Stimulated activated CD8-positive, alpha-beta memory T cell treated with anti-CD3 and anti-CD28 coated beads, Interleukin-4, amount 100 ng/mL, for 1 hour (primary cell): Measurements from ENCODE around the gene SLC35F3.
"Not testable (repeated sequence)": the region's sequence is repeated elsewhere in the genome, so short reads cannot be mapped to it uniquely, and the experiment has no call there.

ENCODE experiments used
- DNase-seq, 2 donors: peaks; one replicate each; pipeline ENCODE4 v3.0.0-alpha.2; 2020; ENCODE audit warnings: low read depth in 2 of 2, low spot score in 1 of 2

The SLC35F3 gene

DNA sequence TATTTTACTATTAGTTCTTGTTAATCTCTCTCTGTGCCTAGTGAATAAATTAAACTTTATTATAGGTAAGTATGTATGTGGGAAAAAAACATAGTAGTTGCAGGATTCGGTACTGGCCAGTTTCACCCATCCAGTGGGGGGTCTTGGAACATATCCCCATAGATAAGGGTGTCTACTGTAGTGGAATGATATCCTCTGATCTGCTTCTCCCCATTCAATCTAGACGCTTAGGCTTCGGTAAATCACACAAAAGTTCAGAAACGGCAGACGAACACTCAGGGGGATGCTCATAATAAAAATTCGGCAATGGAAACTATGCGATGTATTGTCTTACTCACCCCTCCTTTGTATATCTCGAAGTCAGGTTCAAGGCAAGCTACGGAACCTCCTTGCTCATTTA is 235.9 kb downstream of the SLC35F3 start:
- DNase-seq: no peak

DNA sequence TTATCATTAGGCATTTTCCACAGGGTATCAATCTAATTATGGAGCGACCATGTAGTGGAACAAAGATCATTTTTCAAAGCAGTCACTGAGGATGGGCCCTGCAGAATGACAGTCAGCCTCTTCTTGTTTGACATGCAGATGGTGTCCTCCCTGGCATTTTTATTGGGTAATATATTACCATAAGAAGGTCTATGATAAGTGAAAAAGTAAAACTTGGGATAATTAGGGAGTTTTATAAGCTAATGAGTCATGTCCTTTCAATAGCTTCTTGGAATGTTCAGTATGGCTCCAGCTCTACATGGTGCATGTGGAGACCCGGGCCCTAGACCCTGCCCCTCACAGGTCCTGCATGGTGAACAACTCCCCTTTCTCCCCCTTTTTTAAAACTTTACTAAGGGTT is 236.5 kb downstream of the SLC35F3 start:
- DNase-seq: no peak

DNA sequence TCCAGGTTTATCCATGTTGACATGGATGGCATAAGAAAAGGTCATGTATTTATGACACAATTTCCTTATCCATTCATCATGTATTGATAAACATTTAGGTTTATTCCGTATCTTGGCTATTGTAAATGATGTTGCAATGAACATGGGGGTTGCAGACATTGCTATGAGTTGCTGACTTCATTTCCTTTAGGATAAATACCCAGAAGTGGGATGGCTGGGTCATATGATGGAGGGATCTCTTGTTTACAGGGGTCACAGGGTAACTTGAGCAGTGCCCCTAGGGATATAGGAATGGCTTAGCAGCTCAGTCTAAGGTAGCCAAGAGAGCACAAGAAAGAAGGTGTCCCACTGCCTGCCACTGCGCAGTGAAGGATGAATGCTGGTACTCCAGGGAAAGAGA is 239.2 kb downstream of the SLC35F3 start:
- no peak for DNase-seq

DNA sequence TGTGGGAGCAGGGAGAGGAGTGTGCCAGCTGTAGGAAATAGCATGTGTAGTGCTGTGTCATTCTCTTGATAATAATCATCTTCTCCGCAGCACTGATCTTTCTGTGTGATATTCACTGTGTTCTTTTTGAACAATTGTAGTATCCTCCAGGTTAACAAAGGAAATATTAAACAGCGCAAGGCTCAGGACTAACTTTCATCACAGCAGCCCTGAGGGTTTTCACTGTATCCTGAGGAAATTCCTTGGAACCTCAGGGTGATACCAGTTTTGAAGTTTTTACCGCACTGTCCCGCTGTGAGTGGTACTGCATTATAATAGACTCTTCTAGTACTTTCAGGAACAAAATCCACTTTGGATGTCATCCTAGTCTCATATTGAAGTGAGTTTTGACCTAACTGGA is 240.4 kb downstream of the SLC35F3 start:
- DNase-seq: no peak

DNA sequence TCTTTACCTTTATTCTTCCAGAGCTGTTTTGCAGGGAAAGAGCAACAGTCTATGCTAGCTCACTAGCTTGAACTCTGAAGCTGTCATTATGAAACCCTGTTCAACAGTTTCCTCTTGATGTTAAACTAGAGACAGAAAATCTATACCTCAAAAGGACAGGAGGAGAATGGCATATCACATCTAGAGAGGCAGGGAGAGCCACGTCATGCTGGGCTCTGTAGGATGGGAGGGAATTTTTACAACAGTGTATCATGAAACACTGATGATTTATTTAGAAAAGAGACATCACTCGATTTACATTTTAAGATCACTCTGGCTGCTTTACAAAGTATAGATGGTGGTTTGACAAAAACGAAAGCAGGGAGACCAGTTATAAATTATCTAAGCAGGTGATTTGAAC is 243.9 kb downstream of the SLC35F3 start:
- no peak for DNase-seq

DNA sequence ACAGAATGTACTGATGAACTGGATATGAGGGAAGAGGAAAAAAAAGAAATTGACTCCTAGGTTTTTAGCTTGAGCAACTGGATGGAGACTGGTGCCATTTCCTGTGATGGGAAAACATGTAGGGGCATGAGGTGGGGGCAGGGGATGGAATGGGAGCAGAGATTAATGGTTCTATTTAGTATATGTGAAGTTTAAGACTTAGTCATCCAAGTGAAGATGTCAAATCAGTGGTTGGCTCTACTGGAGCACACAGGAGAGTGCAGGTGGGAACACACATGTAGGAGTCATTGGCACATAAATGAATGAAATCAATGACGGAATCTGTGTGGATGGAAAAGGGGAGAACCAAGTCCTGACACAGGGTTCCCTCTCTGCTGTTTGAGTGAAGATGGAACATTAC is 244.3 kb downstream of the SLC35F3 start:
- DNase-seq: no peak

DNA sequence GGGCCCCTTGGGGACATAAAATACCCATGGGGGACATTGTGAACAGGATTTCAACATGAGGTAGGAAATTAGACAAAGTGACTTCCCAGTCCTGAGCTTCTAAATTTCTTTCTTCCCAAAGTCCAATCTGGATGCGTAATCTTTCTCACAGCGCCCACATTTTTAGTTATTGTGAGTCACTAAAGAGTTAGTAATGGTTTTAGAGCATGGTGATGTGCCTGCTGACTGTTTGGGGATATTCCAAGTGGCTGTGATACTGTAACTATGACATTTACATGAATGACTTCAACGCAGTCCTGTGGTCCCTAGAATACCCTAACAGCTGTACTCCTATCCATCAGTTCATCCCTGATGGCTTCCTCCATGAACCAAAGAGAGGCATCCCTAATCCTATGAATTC is 244.7 kb downstream of the SLC35F3 start:
- DNase-seq: no peak

DNA sequence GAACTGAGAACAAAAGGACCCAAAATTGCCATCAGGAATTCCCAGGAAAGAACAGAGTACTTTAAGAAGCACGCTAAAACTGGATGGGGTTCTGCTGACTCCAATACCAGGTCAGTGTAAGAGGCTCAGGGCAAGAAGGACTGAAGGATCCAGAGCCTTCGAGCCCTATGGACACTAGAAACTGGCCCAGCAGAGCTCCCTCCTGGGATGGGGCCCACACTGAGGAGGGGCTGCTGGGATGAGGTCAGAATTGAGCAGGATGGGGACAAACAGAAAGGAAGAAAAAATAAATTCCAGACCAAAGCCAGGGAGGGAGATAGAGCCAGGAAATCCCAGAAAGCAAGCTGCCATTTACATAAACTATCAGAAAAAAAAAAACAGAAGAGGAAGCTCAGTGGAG is 246.4 kb downstream of the SLC35F3 start:
- no peak for DNase-seq

DNA sequence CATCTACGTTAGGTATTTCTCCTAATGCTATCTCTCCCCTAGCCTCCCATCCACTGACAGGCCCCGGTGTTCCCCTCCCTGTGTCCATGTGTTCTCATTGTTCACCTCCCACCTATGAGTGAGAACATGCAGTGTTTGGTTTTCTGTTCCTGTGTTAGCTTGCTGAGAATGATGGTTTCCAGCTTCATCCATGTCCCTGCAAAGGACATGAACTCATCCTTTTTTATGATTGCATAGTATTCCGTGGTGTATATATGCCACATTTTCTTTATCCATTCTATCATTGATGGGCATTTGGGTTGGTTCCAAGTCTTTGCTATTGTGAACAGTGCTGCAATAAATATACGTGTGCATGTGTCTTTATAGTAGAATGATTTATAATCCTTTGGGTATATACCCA is 247.9 kb downstream of the SLC35F3 start:
- DNase-seq: not testable (repeated sequence)

DNA sequence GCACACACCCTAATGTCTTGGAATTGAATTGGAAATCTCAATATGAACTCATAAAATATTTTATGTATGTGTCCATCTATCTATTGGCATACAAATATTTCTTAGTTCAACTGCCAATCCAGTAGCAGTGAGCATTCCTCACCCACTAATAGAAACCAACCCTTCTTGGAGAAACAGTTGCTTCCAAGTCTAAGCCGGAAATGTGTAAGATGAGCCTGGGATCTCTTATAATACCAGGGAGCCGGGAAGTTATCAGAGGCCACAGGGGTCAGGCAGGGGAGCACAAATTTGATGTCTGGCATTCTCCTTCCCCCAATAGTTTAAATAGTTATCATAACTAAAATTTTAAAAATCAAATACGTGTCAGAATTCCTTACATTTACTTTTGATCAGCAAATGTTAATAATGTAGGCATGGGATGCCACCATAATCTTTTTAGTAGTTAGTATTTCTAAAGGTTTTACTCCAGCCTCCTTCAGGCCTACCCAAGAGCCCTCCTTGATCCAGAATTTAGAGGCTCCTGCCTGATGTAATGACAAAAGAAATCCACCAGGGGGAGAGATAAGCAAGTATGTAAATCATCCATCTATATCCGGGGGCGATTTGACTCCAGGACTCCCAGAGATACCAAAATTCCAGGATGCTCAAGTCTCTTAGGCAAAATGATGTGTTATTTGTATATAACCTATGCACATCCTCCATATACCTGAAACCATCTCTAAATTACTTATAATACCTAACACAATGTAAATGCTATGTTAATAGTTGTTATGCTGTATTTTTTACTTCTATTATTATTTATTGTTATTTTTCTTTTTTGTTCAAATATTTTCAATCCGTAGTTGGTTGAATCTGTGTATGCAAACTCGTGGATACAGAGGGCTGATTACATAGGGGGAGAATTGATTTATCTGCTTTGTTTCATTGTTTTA is 250.1 kb downstream of the SLC35F3 start:
- DNase-seq: no peak

DNA sequence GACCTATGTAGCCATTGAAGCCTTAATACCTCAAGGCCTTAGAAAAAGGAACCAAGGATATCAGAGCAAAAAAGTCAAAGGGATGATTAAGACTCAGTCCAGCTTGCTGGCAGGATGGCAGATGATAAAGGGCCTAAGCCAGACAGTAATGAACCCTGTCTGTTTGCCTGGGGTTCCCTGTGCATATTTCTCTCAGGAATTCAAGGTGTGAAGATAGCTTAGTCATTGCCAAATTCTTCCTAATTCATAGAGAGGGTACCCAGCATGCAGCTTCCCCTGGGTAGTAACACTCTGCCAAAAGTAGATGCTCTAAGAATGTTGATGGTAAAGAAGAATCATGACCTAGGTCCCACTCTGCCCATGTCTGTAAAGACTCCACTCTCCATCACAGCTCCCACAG is 258.2 kb downstream of the SLC35F3 start:
- no peak for DNase-seq

DNA sequence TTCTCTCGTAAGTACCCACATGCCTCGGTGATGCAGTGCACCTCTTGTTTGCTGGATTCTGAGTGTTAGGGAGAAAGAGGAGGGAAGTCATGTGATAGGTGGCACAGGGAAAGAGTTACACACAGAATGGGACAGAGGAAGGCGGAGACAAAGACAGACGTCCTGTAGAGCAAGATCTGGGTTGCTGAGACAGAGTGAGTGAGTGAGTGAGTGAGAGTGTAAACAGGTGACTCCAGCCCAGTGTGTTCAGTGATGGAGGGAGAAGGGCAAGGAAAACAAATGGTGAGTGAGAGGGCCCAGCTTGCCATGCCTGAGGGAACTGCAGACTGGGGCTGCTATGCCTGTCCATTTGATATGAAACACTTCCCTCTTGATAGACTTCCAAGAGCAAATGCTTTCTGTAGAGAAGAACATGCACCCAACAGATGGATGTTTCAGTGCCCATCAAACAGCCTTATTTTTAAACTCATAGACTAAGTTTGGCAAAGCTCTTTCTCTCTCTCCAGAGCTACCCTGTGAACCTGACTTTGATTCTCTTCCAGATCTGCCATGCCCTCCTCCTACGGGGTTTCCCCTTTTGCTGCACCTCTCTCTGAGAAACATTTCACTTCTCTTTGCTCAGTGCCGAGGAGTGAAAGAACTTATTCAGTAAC is 258.9 kb downstream of the SLC35F3 start:
- DNase-seq: no peak

DNA sequence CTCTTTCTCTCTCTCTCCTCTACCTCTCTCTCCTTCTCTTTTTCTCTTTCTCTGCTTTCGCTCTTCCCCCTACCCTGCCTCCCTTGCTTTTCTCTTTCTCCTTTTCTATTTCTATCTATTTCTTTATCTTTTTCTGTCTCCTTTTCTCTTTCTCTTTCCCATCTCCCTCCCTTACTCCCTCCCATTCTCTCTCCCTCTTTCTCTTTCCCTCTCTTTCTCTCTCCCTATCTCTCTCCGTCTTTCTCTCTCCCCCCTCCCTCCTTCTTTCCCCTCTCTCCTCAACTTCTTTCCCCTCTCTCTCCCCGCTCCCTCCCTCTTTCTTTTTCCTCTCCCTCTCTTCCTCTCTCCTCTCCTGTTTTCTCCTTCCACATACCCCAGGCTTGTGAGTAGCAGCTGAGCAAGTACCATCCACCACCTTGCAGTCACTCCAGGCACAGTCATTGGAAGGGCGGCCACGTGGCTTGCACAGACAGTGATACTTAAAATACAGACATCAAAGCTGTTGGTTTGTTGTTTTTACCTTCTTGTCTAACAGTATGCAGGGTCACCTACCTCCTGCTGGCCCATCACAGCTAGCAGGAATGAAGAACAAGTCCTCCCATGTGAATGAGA is 259.7 kb downstream of the SLC35F3 start:
- no peak for DNase-seq

DNA sequence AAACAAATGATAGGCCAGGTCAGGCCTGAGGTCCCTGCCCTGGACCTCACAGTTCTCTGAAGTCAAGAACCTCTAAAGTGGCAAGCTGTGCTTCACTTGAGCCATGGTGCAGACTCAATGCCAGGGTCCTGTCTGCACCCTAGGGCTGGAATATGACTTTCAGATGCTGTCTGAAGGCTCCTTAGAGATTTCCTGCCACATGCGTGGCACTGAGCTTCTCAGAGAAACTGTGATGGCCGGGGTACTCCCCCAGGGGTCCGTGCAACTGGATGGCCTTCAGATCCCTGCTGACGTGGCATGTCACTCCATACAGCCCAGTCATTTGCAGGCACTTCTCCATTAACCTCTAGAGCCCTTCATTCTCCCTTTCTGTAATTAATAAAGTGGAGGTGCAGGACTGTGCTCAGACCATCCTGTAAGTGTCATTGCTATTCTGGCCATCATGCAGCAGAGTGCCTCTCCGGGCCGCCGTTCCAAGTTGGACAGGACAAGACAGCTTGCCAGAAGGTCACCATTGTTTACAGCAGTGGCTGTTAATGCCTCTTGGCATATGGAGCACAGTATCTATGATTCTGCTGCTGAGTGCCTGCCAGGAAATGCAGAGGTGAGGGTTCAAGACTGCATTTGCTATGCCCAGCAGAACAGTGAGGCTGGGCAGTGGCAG is 263.7 kb downstream of the SLC35F3 start:
- no peak for DNase-seq

DNA sequence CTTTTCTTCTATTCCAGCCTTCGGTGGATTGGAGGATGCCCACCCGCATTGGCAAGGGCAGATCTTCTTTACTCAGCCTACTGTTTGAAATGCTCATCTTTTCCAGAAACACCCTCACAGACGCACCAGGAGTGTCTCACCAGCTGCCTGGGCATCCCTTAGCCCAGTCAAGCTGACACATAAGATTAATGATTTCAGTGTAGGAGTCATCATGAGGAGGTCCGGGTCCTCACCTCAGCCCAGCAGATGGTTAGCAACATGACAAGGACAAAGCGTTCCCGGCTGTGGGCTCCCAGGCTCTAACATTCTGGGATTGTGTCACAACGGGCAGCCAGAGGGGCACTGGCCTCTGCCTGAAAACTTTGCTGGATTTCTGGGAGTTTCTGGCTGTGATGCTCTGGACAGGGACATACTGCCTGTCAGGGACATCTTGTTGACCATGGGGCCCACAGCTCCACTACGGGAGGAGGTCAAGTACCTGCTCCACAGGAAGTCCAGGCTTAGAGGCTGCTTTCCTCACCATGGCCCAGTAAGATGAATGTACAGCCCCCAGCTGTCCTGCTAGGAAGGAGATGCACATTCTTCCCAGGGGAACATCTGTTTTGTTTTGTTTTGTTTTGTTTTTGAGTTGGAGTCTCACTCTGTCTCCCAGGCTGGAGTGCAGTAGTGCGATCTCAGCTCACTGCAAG is 264.8 kb downstream of the SLC35F3 start:
- DNase-seq: no peak

DNA sequence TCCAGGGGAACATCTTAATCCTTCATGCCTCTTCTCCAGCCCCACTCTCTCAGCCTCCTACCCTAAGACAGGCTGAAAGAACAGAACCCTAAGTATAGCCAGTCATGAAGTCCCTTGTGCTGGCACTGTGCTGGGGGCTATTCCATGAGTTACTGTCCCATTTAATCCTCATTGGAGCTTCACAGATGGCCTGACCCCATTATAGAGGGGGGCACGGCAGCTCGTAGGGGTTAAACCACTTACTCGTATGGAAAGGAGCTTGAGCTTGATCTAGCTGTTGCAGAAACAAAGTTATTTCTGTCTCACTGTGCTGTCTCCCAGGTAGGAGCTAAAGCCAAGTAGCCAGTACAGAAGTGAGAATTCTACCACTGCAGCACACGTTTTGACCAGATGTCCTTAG is 265.6 kb downstream of the SLC35F3 start:
- DNase-seq: no peak

DNA sequence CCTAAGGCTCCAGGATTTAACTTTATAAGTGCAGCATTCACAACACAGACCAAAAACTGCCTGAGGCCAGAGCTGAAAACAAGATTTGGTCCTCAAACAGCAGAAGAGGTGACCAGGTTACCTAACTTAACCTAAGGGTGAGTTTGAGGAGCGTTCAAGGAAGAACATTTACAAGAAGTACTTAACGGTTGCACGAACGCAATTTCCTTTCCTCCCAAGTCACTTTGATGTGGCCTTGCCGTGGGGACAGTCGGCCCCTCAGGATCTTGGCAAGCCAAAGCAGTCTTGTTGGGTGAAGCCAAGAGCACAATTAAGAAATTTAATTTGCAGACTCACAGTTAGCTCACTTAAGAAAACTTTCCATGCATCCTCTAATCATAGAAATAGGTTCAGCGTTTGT is 266.1 kb downstream of the SLC35F3 start:
- no peak for DNase-seq

DNA sequence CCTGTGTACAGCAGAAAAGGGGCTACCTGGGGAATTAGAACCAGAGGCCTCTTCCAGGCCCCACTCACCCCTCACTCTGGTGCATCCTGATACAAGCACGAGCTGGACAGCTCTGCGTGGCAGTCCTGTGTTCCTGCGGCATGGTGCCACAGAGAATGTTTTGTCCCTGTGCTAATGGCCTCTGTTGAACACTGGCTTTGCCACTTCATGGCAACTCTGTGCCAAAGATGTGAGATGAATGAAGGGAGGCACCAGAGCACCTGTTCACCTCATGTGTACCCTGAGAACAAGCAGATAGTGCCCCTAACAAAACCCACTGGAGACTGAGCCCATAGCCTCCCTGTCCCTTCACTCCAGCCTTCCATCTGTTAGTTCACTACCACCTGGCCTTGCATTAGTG is 269.5 kb downstream of the SLC35F3 start:
- no peak for DNase-seq

DNA sequence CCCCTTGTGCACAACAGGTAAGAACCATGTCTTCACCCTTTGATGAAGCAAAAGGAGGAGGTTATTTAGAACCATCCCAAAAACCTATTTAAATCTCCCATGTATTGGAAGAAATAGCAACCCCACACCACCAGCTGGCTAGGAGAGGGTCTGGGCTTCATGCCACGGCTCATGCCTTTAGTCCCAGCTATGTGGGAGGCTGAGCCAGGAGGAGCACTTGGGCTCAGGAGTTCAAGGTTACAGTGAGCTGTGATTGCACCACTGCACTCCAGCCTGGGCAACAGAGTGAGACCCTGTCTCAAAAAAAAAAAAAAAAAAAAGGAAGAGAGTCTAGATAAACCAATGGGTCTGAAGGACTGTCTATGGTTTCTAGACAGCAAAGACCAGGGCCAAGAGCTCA is 270.9 kb downstream of the SLC35F3 start:
- DNase-seq: no peak

DNA sequence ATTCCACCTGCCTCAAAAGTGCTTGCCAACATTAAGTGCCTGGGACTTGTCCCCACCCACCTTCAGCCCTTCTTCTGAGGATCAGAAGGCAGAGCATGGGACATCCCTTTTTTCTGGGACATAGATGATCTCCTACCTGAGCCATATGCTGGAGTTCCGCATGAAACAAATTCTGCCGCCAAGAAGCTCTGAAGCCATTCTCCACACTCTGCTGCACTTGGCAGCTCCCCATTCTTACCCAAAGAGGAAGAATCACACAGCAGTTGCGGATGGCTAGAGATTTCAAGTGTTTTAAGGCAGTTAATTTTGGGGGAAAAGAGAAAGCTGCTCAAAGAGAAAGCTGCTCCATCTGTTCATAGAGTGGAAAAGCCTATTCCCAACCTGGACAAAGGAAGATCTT is 271.5 kb downstream of the SLC35F3 start:
- DNase-seq: no peak

DNA sequence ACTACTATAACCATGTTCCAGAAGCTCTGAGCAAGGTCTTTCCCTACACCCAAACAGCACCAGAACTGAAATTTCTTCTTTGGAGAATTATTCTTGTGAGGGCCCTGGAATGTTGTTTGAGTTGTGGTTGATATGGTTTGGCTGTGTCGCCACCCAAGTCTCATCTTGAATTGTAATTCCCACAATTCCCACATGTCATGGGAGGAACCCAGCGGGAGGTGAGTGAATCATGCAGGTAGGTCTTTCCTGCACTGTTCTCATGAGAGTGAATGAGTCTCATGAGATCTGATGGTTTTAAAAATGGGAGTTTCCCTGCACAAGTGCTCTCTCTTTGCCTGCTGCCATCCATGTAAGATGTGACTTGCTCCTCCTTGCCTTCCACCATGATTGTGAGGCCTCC is 272.4 kb downstream of the SLC35F3 start:
- DNase-seq: not testable (repeated sequence)
